IPS-18c (cell line): ENCODE measurements around the gene PCNX1.
"Not testable (repeated sequence)": the region's sequence is repeated elsewhere in the genome, so short reads cannot be mapped to it uniquely, and the experiment has no call there.

ENCODE experiments used
- H3K4me3 ChIP-seq: 2 replicates; pipeline ENCODE4 v1.7.0; 2013; ENCODE audit warnings: low read depth, mild to moderate bottlenecking, low read length, moderate library complexity; ENCODE audit not compliant: insufficient read depth
- H3K9me3 ChIP-seq: one replicate; pipeline ENCODE4 v1.6.1; 2013; ENCODE audit warnings: mild to moderate bottlenecking, low read length, moderate library complexity; ENCODE audit not compliant: control insufficient read depth, insufficient read depth

The PCNX1 gene

DNA sequence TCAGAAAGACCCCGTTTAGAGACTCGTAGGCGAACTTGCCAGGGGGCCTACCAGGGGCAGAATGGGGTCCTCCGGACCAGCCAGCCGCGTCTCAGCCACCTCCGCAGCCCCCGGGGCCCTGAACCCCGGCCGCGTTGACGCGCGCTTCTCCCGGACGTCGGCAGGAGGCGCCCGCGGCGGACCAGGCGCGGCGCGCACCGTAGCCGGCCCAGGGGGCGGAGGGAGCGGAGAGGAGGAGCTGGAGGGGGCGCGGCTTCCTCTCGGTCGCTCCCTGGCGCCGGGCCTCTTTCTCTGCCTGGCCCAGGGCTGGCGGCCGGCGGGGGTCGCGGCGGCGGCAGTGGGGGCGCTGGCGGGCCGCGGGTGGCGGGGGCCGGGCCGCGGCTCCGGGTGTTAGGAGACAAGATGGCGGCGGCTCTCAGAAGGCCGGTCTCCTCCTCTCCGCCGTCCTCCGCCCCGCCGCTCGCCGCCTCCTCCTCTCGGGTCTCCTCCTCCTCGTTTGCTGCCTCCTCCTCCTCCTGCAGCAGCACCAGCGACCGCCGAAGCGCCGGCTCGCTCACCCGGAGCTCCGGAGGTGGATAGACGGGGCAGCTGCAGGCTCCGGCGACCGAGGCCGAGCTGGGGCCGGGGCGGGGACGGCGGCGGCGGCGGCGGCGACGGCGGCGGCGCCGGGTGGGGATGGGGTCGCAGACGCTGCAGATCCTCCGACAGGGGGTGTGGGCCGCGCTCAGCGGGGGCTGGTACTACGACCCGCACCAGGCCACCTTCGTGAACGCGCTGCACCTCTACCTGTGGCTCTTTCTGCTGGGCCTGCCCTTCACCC is at the start of gene PCNX1:
PCNX1 (plus strand) TSS at position 284 of the 820 bp plus-strand sequence; CDS start at position 676, 392 bp downstream.
- Histone ChIP-seq H3K9me3 (no peaks in the 10 kb centered on the region), H3K4me3 (peak within 1 kb of the TSS; percentile 85)

- no peak overlapping the region for H3K4me3 ChIP-seq
- H3K9me3 ChIP-seq, result no peaks in the 10 kb centered on the region
Measured at GRCh38 chr14:70857496-70857890, 49.8 kb upstream of the PCNX1 start.

DNA sequence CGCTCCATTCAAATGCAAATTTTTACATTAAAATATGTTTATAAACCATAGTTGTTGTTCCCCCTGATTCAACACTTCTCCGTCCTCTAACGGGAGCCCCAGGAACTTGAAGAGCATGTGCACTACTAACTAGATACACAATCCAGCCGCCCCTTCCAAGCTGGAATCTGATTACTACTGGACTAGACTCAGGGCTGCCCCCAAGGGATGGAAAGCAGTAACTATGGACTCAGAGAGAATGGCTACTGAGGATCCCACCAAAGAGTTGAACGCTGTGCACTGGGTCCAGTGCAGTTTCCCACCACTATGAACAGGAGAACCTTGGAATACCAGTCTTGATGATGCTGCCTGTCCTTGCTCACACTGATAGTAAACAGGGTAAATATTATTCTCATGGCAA is 48.6 kb upstream of the PCNX1 start:
- Histone ChIP-seq H3K4me3 (no peak overlapping the region), H3K9me3 (no peaks in the 10 kb centered on the region)

DNA sequence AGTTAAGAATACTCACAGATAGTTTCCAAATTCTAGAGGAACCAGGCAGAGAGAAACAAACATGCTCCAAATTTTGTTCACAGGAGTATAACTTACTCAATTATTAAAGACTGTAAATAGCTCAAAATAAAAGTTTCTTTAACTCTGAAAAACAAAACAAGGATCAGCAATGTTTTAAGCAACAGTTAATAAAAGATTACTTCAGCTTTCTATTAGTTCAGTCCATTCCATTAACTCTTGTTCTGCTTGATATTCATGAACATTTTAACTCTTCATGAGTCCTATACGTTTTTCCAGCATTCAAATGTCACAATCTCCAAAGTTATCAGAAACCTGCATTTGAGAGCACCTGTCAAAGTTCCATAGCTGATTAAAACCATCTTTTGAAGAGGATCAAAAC is 40.3 kb upstream of the PCNX1 start:
- not testable (repeated sequence) for H3K4me3 ChIP-seq, H3K9me3 ChIP-seq

DNA sequence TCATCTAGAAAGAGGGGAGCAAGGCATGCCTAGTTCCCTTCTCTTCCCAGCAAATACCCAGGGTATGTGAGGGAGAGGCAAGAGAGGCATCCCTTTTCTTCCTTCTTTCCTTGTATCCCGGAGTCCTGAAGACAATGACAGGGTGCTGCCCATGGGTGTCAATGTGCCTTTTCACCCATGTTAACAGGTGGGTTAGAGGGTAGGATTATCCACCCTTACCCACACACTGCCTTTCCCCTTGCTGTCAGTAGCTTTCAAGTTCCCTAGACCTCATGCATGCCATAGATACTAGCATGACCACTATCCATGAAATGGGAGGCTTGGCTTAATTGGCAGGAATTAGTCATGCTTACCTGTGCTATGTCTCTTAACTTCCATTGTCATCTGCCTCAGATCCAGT is 36.3 kb upstream of the PCNX1 start:
- Histone ChIP-seq H3K9me3 (peaks cover 3% of the 10 kb centered on the region), H3K4me3 (no peak overlapping the region)

DNA sequence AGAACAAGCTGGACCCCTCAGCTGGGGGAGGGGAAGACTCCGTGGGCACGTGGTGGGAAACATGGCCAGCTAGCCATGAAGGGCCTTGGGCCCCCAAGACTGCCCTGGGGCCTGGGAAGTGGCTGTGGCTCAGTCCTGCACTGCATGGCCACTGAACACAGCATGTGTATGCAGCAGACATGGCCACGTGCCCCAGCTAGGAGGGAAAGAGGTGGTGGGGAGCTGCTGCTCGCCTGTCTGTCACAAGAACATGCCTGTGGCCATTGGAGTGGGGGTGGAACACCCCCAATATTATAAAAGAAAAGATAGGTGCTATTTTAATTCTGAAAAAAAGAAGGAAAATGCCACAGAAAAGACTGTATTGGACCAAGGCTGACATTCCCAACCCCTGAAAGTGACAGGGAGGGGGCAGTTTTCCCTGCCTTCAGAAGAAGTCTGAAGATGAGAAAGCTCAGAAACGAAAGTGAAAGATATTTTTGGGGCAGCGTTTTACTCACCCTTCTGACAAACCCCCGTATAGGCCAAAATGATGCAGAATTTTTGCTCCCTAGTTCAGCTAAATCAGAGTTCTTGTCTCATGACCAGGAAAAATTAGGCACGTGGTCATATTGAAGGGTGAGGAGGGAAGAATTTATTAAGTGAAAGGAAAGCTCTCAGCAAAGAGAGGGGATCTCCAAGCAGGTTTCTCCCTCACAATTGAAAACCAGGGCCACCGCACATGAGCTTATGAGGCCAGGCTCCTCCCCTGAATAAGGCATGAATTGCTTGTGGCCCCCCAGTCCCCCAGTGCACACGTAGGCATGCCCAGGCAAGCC is 35.2 kb upstream of the PCNX1 start:
- H3K4me3 ChIP-seq, result no peak overlapping the region
- H3K9me3 ChIP-seq, result peaks cover 3% of the 10 kb centered on the region

DNA sequence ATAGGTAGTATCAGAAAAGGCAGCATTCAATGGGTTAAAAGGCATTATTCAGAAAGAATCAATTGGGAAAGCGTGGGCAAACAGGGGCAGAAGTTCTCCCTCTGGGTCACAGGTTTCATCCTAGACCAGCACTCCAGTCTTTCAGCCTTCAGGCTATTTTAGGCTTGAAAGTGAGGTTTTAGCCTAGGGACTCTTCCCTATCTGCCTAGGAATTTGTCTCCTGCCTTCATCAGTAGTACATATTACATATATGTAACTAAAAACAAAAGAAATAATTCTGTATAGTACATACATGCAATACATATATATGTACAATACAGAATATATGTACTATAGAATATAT is 34.6 kb upstream of the PCNX1 start:
- Histone ChIP-seq H3K9me3 (peaks cover 3% of the 10 kb centered on the region), H3K4me3 (no peak overlapping the region)

DNA sequence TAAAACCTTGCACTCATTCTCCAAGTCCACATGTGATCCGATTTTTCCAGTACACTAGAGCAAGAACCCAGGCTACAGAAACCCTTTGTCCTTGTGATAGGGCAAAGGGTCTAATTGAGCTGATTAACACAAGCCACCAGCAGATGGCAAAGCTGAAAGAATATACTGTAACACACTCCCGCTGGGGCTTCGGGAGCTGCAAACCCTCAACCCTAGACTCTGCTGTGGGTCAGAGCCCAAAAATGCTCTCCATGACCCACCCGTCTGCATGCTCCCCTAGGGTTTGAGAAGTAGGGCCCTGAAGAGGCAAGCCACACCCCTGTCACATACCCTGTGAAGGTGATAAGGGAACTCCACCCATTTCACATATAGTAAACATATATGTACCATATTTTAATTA is 33.6 kb upstream of the PCNX1 start:
- Histone ChIP-seq H3K4me3 (no peak overlapping the region), H3K9me3 (peaks cover 3% of the 10 kb centered on the region)

- not testable (repeated sequence) for H3K9me3 ChIP-seq, H3K4me3 ChIP-seq
Measured at GRCh38 chr14:70875811-70876460, 31.3 kb upstream of the PCNX1 start.

- H3K9me3 ChIP-seq, result no peaks in the 10 kb centered on the region
- no peak overlapping the region for H3K4me3 ChIP-seq
Measured at GRCh38 chr14:70879448-70879847, 27.8 kb upstream of the PCNX1 start.

DNA sequence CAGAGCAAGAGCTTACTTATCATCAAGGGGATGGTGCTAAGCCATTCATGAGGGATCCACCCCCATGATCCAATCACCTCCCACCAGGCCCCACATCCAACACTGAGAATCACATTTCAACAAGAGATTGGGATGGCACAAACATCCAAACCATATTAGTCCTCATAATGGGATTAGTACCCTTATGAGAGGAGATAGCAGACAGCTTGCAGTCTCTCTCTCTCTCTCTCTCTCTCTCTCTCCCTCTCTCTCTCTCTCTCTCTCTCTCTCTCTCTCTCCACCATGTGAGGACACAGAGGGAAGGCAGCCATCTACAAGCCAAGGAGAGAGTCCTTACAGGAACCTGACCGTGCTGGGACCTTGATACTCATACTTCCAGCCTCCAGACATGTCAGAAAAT is 26.4 kb upstream of the PCNX1 start:
- H3K9me3 ChIP-seq, result not testable (repeated sequence)

DNA sequence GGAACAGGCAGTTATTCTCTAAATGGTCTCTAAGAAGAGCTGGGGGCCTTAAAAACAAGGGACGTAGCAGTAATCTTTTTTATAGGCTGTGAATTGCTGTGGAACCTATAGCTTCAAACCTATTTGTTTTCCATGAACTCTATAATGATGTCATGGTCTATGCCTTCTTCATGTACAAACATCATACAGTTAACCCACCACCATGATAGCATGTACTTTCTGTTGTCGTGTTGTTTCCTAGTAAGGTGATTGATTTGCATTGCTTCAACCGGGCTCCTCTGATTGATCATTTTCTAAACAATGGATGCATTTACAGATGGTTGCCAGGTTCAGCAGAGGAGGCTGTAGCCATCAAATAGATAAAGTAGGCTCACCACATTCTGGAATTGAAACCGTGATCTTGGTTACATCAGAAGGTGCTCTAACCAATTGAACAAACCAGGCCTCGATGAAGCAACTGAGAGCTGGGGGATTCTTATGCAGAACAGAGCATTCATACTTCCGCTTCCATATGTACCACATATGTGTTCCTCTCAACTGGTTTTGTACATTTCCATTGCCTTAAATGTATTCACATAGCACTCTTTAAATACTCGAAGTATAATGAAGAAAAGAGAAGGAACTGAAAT is 25.6 kb upstream of the PCNX1 start:
- Histone ChIP-seq H3K9me3 (no peaks in the 10 kb centered on the region), H3K4me3 (no peak overlapping the region)

More for the DNA sequence above, 26.4 kb upstream of the PCNX1 start:
- H3K4me3 ChIP-seq, result not testable (repeated sequence)

GRCh38 chr14:70882776-70883492 is 24.3 kb upstream of the PCNX1 start:
- no peaks in the 10 kb centered on the region for H3K9me3 ChIP-seq
- H3K4me3 ChIP-seq, result no peak overlapping the region

- Histone ChIP-seq H3K4me3 (no peak overlapping the region), H3K9me3 (no peaks in the 10 kb centered on the region)
Measured at GRCh38 chr14:70884595-70885342, 22.5 kb upstream of the PCNX1 start.

GRCh38 chr14:70885343-70886022 is 21.8 kb upstream of the PCNX1 start:
- Histone ChIP-seq H3K4me3 (no peak overlapping the region), H3K9me3 (no peaks in the 10 kb centered on the region)
